Measurements from ENCODE around the gene CCDC117.
"Not testable (repeated sequence)": the region's sequence is repeated elsewhere in the genome, so short reads cannot be mapped to it uniquely, and the experiment has no call there.

The CCDC117 gene

GRCh38 chr22:28817064-28817463 lies 44.6 kb downstream of the CCDC117 start:
- Histone ChIP-seq H3K9me3 (ENCODE audit: control insufficient read depth in 1 of 2, low read length in 2 of 2) (no peaks in the 10 kb centered on the region), H3K27me3 (ENCODE audit: control insufficient read depth in 1 of 2, insufficient read depth in 2 of 2, low read length in 2 of 2) (no peaks in the 10 kb centered on the region), H3K27ac (ENCODE audit: low read depth, low read length) (no peak overlapping the region), H3K9ac (ENCODE audit: low read depth in 1 of 2, low read length in 2 of 2) (no peak overlapping the region), H3K4me3 (ENCODE audit: low read depth in 1 of 2, low read length in 2 of 2) (no peak overlapping the region), H3K36me3 (ENCODE audit: control insufficient read depth in 1 of 2, insufficient read depth in 2 of 2, low read length in 2 of 2) (no peaks in the 10 kb centered on the region), H3K4me1 (ENCODE audit: control insufficient read depth in 1 of 2, insufficient read depth in 2 of 2, low read length in 2 of 2) (peaks cover 28 to 31% of the 10 kb centered on the region in 2 donors)

- Histone ChIP-seq H3K4me1 (ENCODE audit: control insufficient read depth in 1 of 2, insufficient read depth in 2 of 2, low read length in 2 of 2) (peaks cover 24 to 27% of the 10 kb centered on the region in 2 donors), H3K36me3 (ENCODE audit: control insufficient read depth in 1 of 2, insufficient read depth in 2 of 2, low read length in 2 of 2) (no peaks in the 10 kb centered on the region), H3K27ac (ENCODE audit: low read depth, low read length) (peak overlapping the region; percentile 64), H3K9me3 (ENCODE audit: control insufficient read depth in 1 of 2, low read length in 2 of 2) (no peaks in the 10 kb centered on the region), H3K27me3 (ENCODE audit: control insufficient read depth in 1 of 2, insufficient read depth in 2 of 2, low read length in 2 of 2) (no peaks in the 10 kb centered on the region), H3K4me3 (ENCODE audit: low read depth in 1 of 2, low read length in 2 of 2) (no peak overlapping the region), H3K9ac (ENCODE audit: low read depth in 1 of 2, low read length in 2 of 2) (peak overlapping the region in 1 of 2 donors; percentile 29)
Observed at GRCh38 chr22:28817919-28818859, 45.7 kb downstream of the CCDC117 start.

- Histone ChIP-seq H3K27ac (ENCODE audit: low read depth, low read length) (peak overlapping the region; percentile 59), H3K27me3 (ENCODE audit: control insufficient read depth in 1 of 2, insufficient read depth in 2 of 2, low read length in 2 of 2) (no peaks in the 10 kb centered on the region), H3K9ac (ENCODE audit: low read depth in 1 of 2, low read length in 2 of 2) (peak overlapping the region; percentile 18 to 29), H3K9me3 (ENCODE audit: control insufficient read depth in 1 of 2, low read length in 2 of 2) (no peaks in the 10 kb centered on the region), H3K4me1 (ENCODE audit: control insufficient read depth in 1 of 2, insufficient read depth in 2 of 2, low read length in 2 of 2) (peaks cover 21 to 27% of the 10 kb centered on the region in 2 donors), H3K36me3 (ENCODE audit: control insufficient read depth in 1 of 2, insufficient read depth in 2 of 2, low read length in 2 of 2) (no peaks in the 10 kb centered on the region), H3K4me3 (ENCODE audit: low read depth in 1 of 2, low read length in 2 of 2) (no peak overlapping the region)
Observed at GRCh38 chr22:28819253-28820096, 47.0 kb downstream of the CCDC117 start.

- Histone ChIP-seq H3K9me3 (ENCODE audit: control insufficient read depth in 1 of 2, low read length in 2 of 2) (no peaks in the 10 kb centered on the region), H3K4me3 (ENCODE audit: low read depth in 1 of 2, low read length in 2 of 2) (no peak overlapping the region), H3K27me3 (ENCODE audit: control insufficient read depth in 1 of 2, insufficient read depth in 2 of 2, low read length in 2 of 2) (no peaks in the 10 kb centered on the region), H3K36me3 (ENCODE audit: control insufficient read depth in 1 of 2, insufficient read depth in 2 of 2, low read length in 2 of 2) (no peaks in the 10 kb centered on the region), H3K4me1 (ENCODE audit: control insufficient read depth in 1 of 2, insufficient read depth in 2 of 2, low read length in 2 of 2) (peaks cover 21 to 27% of the 10 kb centered on the region in 2 donors), H3K9ac (ENCODE audit: low read depth in 1 of 2, low read length in 2 of 2) (no peak overlapping the region), H3K27ac (ENCODE audit: low read depth, low read length) (no peak overlapping the region)
Observed at GRCh38 chr22:28820885-28821284, 48.4 kb downstream of the CCDC117 start.

- H3K27me3 ChIP-seq (ENCODE audit: control insufficient read depth in 1 of 2, insufficient read depth in 2 of 2, low read length in 2 of 2): no peaks in the 10 kb centered on the region
- H3K9me3 ChIP-seq (ENCODE audit: control insufficient read depth in 1 of 2, low read length in 2 of 2): no peaks in the 10 kb centered on the region
- no peak overlapping the region for H3K4me3 ChIP-seq (ENCODE audit: low read depth in 1 of 2, low read length in 2 of 2)
- H3K4me1 ChIP-seq (ENCODE audit: control insufficient read depth in 1 of 2, insufficient read depth in 2 of 2, low read length in 2 of 2): peaks cover 21 to 27% of the 10 kb centered on the region in 2 donors
- no peak overlapping the region for H3K27ac ChIP-seq (ENCODE audit: low read depth, low read length)
- H3K36me3 ChIP-seq (ENCODE audit: control insufficient read depth in 1 of 2, insufficient read depth in 2 of 2, low read length in 2 of 2): no peaks in the 10 kb centered on the region
- no peak overlapping the region for H3K9ac ChIP-seq (ENCODE audit: low read depth in 1 of 2, low read length in 2 of 2)
Observed at GRCh38 chr22:28821452-28821851, 49.0 kb downstream of the CCDC117 start.

- Histone ChIP-seq H3K27ac (ENCODE audit: low read depth, low read length) (no peak overlapping the region), H3K4me3 (ENCODE audit: low read depth in 1 of 2, low read length in 2 of 2) (no peak overlapping the region), H3K27me3 (ENCODE audit: control insufficient read depth in 1 of 2, insufficient read depth in 2 of 2, low read length in 2 of 2) (no peaks in the 10 kb centered on the region), H3K9me3 (ENCODE audit: control insufficient read depth in 1 of 2, low read length in 2 of 2) (no peaks in the 10 kb centered on the region), H3K36me3 (ENCODE audit: control insufficient read depth in 1 of 2, insufficient read depth in 2 of 2, low read length in 2 of 2) (no peaks in the 10 kb centered on the region), H3K4me1 (ENCODE audit: control insufficient read depth in 1 of 2, insufficient read depth in 2 of 2, low read length in 2 of 2) (peaks cover 20 to 24% of the 10 kb centered on the region in 2 donors), H3K9ac (ENCODE audit: low read depth in 1 of 2, low read length in 2 of 2) (peak overlapping the region in 1 of 2 donors; percentile 21)
Observed at GRCh38 chr22:28822930-28823551, 50.5 kb downstream of the CCDC117 start.

- not testable (repeated sequence) for H3K9ac ChIP-seq (ENCODE audit: low read depth in 1 of 2, low read length in 2 of 2); H3K9me3 ChIP-seq (ENCODE audit: control insufficient read depth in 1 of 2, low read length in 2 of 2); H3K36me3 ChIP-seq (ENCODE audit: control insufficient read depth in 1 of 2, insufficient read depth in 2 of 2, low read length in 2 of 2); H3K4me3 ChIP-seq (ENCODE audit: low read depth in 1 of 2, low read length in 2 of 2); H3K27ac ChIP-seq (ENCODE audit: low read depth, low read length); H3K27me3 ChIP-seq (ENCODE audit: control insufficient read depth in 1 of 2, insufficient read depth in 2 of 2, low read length in 2 of 2)
- peaks cover 6 to 10% of the 10 kb centered on the region in 2 donors for H3K4me1 ChIP-seq (ENCODE audit: control insufficient read depth in 1 of 2, insufficient read depth in 2 of 2, low read length in 2 of 2)
Observed at GRCh38 chr22:28824455-28824854, 52.0 kb downstream of the CCDC117 start.

- H3K4me1 ChIP-seq (ENCODE audit: control insufficient read depth in 1 of 2, insufficient read depth in 2 of 2, low read length in 2 of 2): peaks cover 6 to 11% of the 10 kb centered on the region in 2 donors
- H3K4me3 ChIP-seq (ENCODE audit: low read depth in 1 of 2, low read length in 2 of 2); H3K27me3 ChIP-seq (ENCODE audit: control insufficient read depth in 1 of 2, insufficient read depth in 2 of 2, low read length in 2 of 2); H3K36me3 ChIP-seq (ENCODE audit: control insufficient read depth in 1 of 2, insufficient read depth in 2 of 2, low read length in 2 of 2); H3K9ac ChIP-seq (ENCODE audit: low read depth in 1 of 2, low read length in 2 of 2); H3K9me3 ChIP-seq (ENCODE audit: control insufficient read depth in 1 of 2, low read length in 2 of 2); H3K27ac ChIP-seq (ENCODE audit: low read depth, low read length): not testable (repeated sequence)
Observed at GRCh38 chr22:28826430-28826829, 53.9 kb downstream of the CCDC117 start.

- peaks cover 6 to 9% of the 10 kb centered on the region in 2 donors for H3K4me1 ChIP-seq (ENCODE audit: control insufficient read depth in 1 of 2, insufficient read depth in 2 of 2, low read length in 2 of 2)
Observed at GRCh38 chr22:28826921-28827320, 54.4 kb downstream of the CCDC117 start.

More at GRCh38 chr22:28826921-28827320, 54.4 kb downstream of the CCDC117 start:
- Histone ChIP-seq H3K27me3 (ENCODE audit: control insufficient read depth in 1 of 2, insufficient read depth in 2 of 2, low read length in 2 of 2) (no peaks in the 10 kb centered on the region), H3K9ac (ENCODE audit: low read depth in 1 of 2, low read length in 2 of 2) (no peak overlapping the region), H3K9me3 (ENCODE audit: control insufficient read depth in 1 of 2, low read length in 2 of 2) (no peaks in the 10 kb centered on the region), H3K4me3 (ENCODE audit: low read depth in 1 of 2, low read length in 2 of 2) (no peak overlapping the region), H3K27ac (ENCODE audit: low read depth, low read length) (no peak overlapping the region), H3K36me3 (ENCODE audit: control insufficient read depth in 1 of 2, insufficient read depth in 2 of 2, low read length in 2 of 2) (no peaks in the 10 kb centered on the region)

All from duodenal mucosa (tissue), 2 donors.